BLaER1 treated with 17β-estradiol and CSF1 and Interleukin-3, amounts not matched to agents 10 nM and 100 nM (cell line): ENCODE data around the gene C2CD2.

ENCODE experiments used
- H3K27ac ChIP-seq, 11 experiments: shearing (Covaris generic); formaldehyde crosslinking; 2 replicates each; pipeline ENCODE4 v1.8.1; 2022
- H3K27me3 ChIP-seq, 11 experiments: shearing (Covaris generic); formaldehyde crosslinking; 2 replicates each; pipeline ENCODE4 v1.8.1; 2022
- H3K36me3 ChIP-seq, 11 experiments: shearing (Covaris generic); formaldehyde crosslinking; 2 replicates each; pipeline ENCODE4 v1.8.1; 2022
- H3K4me1 ChIP-seq, 10 experiments: shearing (Covaris generic); formaldehyde crosslinking; 2 replicates each; pipeline ENCODE4 v1.8.1; 2022
- H3K4me2 ChIP-seq, 11 experiments: shearing (Covaris generic); formaldehyde crosslinking; 2 replicates each; pipeline ENCODE4 v1.8.1; 2022
- H3K4me3 ChIP-seq, 10 experiments: shearing (Covaris generic); formaldehyde crosslinking; 2 replicates each; pipeline ENCODE4 v1.8.1; 2022
- H3K9ac ChIP-seq, 11 experiments: shearing (Covaris generic); formaldehyde crosslinking; 2 replicates each; pipeline ENCODE4 v1.8.1; 2022
- H3K9me3 ChIP-seq, 11 experiments: shearing (Covaris generic); formaldehyde crosslinking; replicated peaks in 1 of 11; 2 replicates each; pipeline ENCODE4 v1.8.1; 2022
- H4K20me1 ChIP-seq, 11 experiments: shearing (Covaris generic); formaldehyde crosslinking; 2 replicates each; pipeline ENCODE4 v1.8.1; 2022
- Cebpa-rat ChIP-seq, 11 experiments: shearing (Covaris generic); IDR thresholded peaks; 2 replicates each; pipeline ENCODE4 v1.8.1; 2022

Gene C2CD2

GRCh38 chr21:41894922-41895557 is 58.8 kb downstream of the C2CD2 start:
- Histone ChIP-seq H3K9ac (no peak overlapping the region), H3K27me3 (peaks cover 0 to 37% (median 0%) of the 10 kb centered on the region in 11 experiments; a peak in 7 of 22 replicates), H3K27ac (peak overlapping the region in 2 of 11 experiments; percentile 31 to 36; a peak in 4 of 22 replicates), H3K4me2 (peak overlapping the region in 10 of 11 experiments; percentile 30 to 95 (median 84); a peak in 19 of 22 replicates), H4K20me1 (peaks cover 0 to 40% (median 5%) of the 10 kb centered on the region in 11 experiments; a peak in 5 of 22 replicates), H3K9me3 (no peaks in the 10 kb centered on the region), H3K4me1 (peaks cover 35 to 91% (median 86%) of the 10 kb centered on the region in 10 experiments), H3K4me3 (no peak overlapping the region; a peak in 1 of 20 replicates), H3K36me3 (no peaks in the 10 kb centered on the region)
- no peak for TF ChIP-seq Cebpa-rat (IDR thresholded peaks at IDR 0.05)

DNA sequence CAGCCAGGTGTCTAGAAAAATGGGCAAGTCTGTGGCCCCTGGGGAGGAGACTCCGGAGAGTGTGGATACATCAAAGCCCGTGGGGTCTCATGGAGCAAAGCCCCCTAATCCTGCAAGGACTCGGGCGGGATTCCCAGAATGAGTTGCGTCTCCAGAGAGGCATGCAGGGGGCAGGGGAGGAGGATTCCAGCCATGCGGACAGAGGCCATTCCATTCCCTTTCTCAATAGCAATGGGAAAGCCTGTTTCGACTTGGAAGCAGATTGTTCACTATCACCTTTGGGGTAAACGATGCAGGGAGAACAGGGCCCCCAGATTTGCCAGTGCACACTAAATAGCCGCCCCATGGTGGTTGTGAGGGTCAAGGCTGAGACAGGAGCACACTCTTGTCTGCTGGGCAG is 59.3 kb downstream of the C2CD2 start:
- Histone ChIP-seq H3K9me3 (no peaks in the 10 kb centered on the region), H3K27ac (peak overlapping the region in 2 of 11 experiments; percentile 0 to 8; a peak in 3 of 22 replicates), H4K20me1 (peaks cover 0 to 40% (median 5%) of the 10 kb centered on the region in 11 experiments; a peak in 5 of 22 replicates), H3K36me3 (no peaks in the 10 kb centered on the region), H3K4me2 (peak overlapping the region in 9 of 11 experiments; percentile 66 to 95 (median 85); a peak in 18 of 22 replicates), H3K4me1 (peaks cover 31 to 86% (median 80%) of the 10 kb centered on the region in 10 experiments), H3K4me3 (no peak overlapping the region; a peak in 1 of 20 replicates), H3K27me3 (peaks cover 0 to 34% (median 0%) of the 10 kb centered on the region in 11 experiments; a peak in 7 of 22 replicates), H3K9ac (no peak overlapping the region)
- no peak for TF ChIP-seq Cebpa-rat (IDR thresholded peaks at IDR 0.05)

DNA sequence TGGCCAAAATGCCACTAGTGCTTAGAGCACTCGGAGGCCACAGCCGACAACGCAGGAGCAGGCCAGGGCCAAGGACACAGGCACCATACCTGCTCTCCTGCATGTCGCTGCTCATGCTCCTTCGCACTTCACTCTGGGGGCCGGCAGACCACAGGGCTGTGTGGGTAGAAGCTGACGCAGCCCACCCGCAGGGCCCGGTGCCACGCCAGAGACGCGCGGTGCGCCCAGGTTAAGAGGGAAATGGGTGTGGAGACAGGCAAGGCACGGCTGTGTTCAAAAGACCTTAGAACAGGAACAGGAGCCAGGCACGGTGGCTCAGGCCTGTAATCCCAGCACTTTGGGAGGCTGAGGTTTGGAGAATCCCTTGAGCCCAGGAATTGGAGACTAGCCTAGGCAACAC is 61.1 kb downstream of the C2CD2 start:
- H3K36me3 ChIP-seq = peaks cover 0 to 12% (median 7%) of the 10 kb centered on the region in 11 experiments; a peak in 6 of 22 replicates
- H4K20me1 ChIP-seq = peaks cover 0 to 25% (median 0%) of the 10 kb centered on the region in 11 experiments; a peak in 4 of 22 replicates
- no peaks in the 10 kb centered on the region for H3K9me3 ChIP-seq
- H3K4me1 ChIP-seq = peaks cover 14 to 68% (median 63%) of the 10 kb centered on the region in 10 experiments; a peak in 19 of 20 replicates
- H3K27ac ChIP-seq = peak overlapping the region in 2 of 11 experiments; percentile 4 to 63; a peak in 3 of 22 replicates
- H3K9ac ChIP-seq = peak overlapping the region in 1 of 11 experiments; percentile 5; a peak in 1 of 22 replicates
- peaks cover 0 to 16% (median 0%) of the 10 kb centered on the region in 11 experiments; a peak in 6 of 22 replicates for H3K27me3 ChIP-seq
- TF ChIP-seq Cebpa-rat (IDR thresholded peaks at IDR 0.05) = no peak
- H3K4me3 ChIP-seq = no peak overlapping the region
- peak overlapping the region in 7 of 11 experiments; percentile 3 to 95 (median 90); a peak in 12 of 22 replicates for H3K4me2 ChIP-seq

DNA sequence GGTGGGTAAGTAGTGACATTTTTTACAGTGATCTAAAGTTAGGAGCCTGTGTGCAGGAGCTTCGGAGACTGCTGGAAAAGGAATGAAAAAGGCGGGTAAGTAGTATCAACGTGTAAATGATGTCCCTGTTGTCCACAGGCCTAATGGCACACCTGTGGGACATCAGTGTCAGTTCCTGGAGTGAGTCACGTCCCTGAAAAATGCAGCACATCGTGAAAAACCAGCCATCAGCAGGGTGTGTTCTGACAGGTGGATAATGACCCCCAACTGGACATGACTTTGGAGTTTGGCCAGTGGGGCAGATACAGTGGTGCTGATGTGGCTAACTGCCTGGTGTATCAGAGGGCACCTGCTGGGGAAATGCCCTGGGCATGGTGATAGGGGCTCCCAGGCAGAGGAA is 62.7 kb downstream of the C2CD2 start:
- Histone ChIP-seq H3K27me3 (peaks cover 0 to 2% (median 0%) of the 10 kb centered on the region in 11 experiments; a peak in 2 of 22 replicates), H3K9me3 (no peaks in the 10 kb centered on the region), H3K4me2 (peak overlapping the region in 5 of 11 experiments; percentile 85 to 95 (median 92); a peak in 5 of 22 replicates), H3K27ac (no peak overlapping the region), H3K4me3 (no peak overlapping the region), H3K36me3 (peaks cover 0 to 12% (median 7%) of the 10 kb centered on the region in 11 experiments; a peak in 6 of 22 replicates), H3K9ac (no peak overlapping the region), H3K4me1 (peaks cover 12 to 62% (median 53%) of the 10 kb centered on the region in 10 experiments; a peak in 19 of 20 replicates), H4K20me1 (peaks cover 0 to 14% (median 0%) of the 10 kb centered on the region in 11 experiments; a peak in 1 of 22 replicates)
- no peak for TF ChIP-seq Cebpa-rat (IDR thresholded peaks at IDR 0.05)

DNA sequence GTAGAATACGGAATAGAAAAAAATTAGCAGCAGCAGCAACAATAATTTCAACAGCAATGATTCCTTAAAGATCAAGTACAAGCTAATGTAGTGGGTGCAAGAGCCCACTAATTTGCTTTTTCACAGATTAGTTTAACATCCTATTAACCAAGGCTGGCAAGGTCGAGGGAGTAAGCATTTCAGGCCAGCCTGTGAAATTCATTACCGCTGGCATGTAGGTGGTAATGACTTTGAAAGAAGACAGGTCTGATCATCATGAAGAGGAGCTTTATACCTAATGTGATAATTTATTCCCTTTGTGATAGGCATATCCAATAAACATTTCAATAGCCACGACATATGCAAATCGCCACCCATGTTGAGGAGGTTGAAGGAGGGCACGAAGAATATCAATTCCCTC is 63.5 kb downstream of the C2CD2 start:
- Histone ChIP-seq H4K20me1 (peaks cover 0 to 14% (median 0%) of the 10 kb centered on the region in 11 experiments; a peak in 1 of 22 replicates), H3K4me3 (no peak overlapping the region), H3K9ac (no peak overlapping the region), H3K4me1 (peaks cover 7 to 62% (median 53%) of the 10 kb centered on the region in 10 experiments; a peak in 18 of 20 replicates), H3K27me3 (no peaks in the 10 kb centered on the region), H3K36me3 (peaks cover 0 to 12% (median 7%) of the 10 kb centered on the region in 11 experiments; a peak in 6 of 22 replicates), H3K9me3 (no peaks in the 10 kb centered on the region), H3K4me2 (no peak overlapping the region), H3K27ac (no peak overlapping the region)
- no peak for TF ChIP-seq Cebpa-rat (IDR thresholded peaks at IDR 0.05)

DNA sequence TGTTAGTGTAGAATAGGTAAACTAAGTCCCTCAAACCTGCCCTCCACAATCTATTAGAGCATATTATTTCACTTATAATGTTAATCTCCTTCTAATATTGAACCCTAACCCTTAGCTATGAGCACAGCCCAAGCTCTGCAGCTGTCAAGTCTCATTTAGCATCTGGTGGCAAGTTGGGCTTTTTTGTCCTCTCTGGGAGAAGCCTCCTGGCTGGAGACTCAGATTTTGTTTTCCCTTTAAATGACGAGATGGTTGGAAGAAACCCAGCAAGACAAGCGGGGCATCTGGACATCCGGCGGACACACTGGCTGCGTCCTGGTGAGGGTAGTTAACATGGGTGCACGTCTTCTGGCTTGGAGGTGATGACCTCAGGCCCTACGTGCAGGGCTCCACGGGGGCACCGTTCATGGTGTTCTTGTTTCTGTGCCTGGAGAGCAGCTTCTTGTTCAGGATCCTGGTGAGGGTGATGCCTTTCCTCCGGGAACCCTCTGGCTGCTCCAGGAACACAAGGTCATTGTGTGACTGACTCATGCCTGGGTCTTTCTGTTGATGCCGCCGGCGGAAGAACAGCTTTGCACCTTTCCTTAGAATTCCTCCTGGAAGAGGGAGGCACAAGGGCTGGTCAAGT is 65.0 kb downstream of the C2CD2 start:
- H3K4me1 ChIP-seq = peaks cover 0 to 62% (median 53%) of the 10 kb centered on the region in 10 experiments; a peak in 16 of 20 replicates
- H3K27me3 ChIP-seq = no peaks in the 10 kb centered on the region
- no peaks in the 10 kb centered on the region for H3K9me3 ChIP-seq
- H3K9ac ChIP-seq = no peak overlapping the region
- H3K4me2 ChIP-seq = no peak overlapping the region
- no peak overlapping the region for H3K27ac ChIP-seq
- H3K36me3 ChIP-seq = peaks cover 0 to 12% (median 7%) of the 10 kb centered on the region in 11 experiments; a peak in 6 of 22 replicates
- no peak overlapping the region for H3K4me3 ChIP-seq
- no peak for TF ChIP-seq Cebpa-rat (IDR thresholded peaks at IDR 0.05)
- H4K20me1 ChIP-seq = 0 out of 22 replicates have a peak, but pooled peaks cover 0 to 5% (median 0%) of the 10 kb centered on the region in 11 experiments

DNA sequence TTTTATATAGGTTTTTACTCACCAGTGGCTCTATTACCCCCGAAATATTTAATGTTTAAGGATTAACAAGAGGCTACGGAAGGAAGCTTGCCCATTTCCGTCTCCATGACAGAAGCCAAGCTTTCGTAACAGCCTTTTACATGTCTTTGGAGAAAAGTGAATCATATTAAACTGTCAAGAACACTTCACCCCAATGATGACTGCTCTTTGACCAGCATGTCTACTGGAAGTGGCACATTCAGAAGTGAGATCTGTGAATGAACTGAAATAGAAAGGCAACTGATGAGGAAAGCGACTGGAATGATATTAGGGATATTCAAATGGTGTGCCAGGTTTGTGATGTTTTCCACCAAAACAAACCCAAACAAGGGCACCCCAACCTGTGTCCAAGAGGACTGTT is 66.2 kb downstream of the C2CD2 start:
- TF ChIP-seq Cebpa-rat (IDR thresholded peaks at IDR 0.05) = no peak
- H3K27ac ChIP-seq = no peak overlapping the region
- 0 out of 22 replicates have a peak, but pooled peaks cover 0 to 5% (median 0%) of the 10 kb centered on the region in 11 experiments for H4K20me1 ChIP-seq
- no peak overlapping the region for H3K4me3 ChIP-seq
- H3K27me3 ChIP-seq = no peaks in the 10 kb centered on the region
- H3K9ac ChIP-seq = no peak overlapping the region
- H3K4me1 ChIP-seq = peaks cover 0 to 56% (median 44%) of the 10 kb centered on the region in 10 experiments; a peak in 16 of 20 replicates
- H3K9me3 ChIP-seq = no peaks in the 10 kb centered on the region
- H3K36me3 ChIP-seq = peaks cover 0 to 12% (median 7%) of the 10 kb centered on the region in 11 experiments; a peak in 6 of 22 replicates
- H3K4me2 ChIP-seq = no peak overlapping the region

- Histone ChIP-seq H3K9me3 (no peaks in the 10 kb centered on the region), H4K20me1 (0 out of 22 replicates have a peak, but pooled peaks cover 0 to 4% (median 0%) of the 10 kb centered on the region in 11 experiments), H3K27me3 (no peaks in the 10 kb centered on the region), H3K4me3 (no peak overlapping the region), H3K27ac (peak overlapping the region in 2 of 11 experiments; percentile 10 to 58; a peak in 1 of 22 replicates), H3K4me2 (peak overlapping the region in 7 of 11 experiments; percentile 63 to 87 (median 77); a peak in 10 of 22 replicates), H3K9ac (no peak overlapping the region), H3K36me3 (peaks cover 0 to 12% (median 7%) of the 10 kb centered on the region in 11 experiments; a peak in 6 of 22 replicates), H3K4me1 (peaks cover 0 to 43% (median 33%) of the 10 kb centered on the region in 10 experiments; a peak in 16 of 20 replicates)
- no peak for TF ChIP-seq Cebpa-rat (IDR thresholded peaks at IDR 0.05)
Observed at GRCh38 chr21:41886328-41886727, 67.5 kb downstream of the C2CD2 start.
